GM10847 (cell line): Measurements from ENCODE around the gene ATG16L1.

Experiments
- POLR2A ChIP-seq: IDR thresholded peaks from 2 replicates; pipeline ENCODE4 v1.6.1; 2011; ENCODE audit not compliant: insufficient read length; ENCODE audit errors: extremely low read depth

The ATG16L1 gene

DNA sequence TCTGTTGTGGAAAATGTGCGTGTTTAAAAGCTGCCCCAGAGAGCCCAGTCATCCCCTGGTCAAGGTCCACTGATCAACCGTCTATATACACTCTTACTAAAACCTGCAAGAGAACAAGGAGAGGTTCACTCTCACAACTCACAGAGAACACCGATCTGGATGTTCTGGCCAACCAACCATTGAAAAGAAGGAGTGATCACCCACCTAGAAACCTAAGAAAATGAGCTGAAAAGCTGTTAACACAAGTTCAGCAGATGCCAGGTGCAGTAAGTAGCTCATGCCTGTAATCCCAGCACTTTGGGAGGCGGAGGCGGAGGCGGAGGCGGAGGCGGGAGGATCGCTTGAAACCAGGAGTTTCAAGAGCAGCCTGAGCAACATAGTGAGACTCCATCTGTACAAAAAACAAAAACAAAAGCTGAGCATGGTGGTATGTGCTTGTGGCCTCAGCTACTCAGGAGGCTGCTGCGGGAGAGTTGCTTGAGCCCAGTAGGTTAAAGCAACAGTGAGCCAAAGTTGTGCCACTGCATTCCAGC lies 14.5 kb downstream of the ATG16L1 start:
- no peak for TF ChIP-seq POLR2A

DNA sequence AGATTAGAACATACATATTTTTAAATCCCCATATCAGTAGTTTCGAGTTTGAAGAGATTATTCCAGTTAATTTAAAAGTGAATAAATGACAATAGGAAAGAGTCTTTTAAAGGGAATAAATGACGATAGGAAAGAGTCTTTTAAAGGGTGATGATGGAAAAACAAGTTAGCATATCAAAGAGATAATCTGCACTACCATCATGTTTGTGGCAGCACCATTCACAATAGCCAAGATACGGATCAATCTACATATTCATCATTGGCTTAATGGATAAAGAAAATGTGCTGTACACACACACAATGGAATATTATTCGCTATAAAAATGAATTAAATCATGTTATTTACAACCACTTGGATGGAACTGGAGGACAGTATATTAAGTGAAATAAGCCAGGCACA lies 15.0 kb downstream of the ATG16L1 start:
- no peak for TF ChIP-seq POLR2A

DNA sequence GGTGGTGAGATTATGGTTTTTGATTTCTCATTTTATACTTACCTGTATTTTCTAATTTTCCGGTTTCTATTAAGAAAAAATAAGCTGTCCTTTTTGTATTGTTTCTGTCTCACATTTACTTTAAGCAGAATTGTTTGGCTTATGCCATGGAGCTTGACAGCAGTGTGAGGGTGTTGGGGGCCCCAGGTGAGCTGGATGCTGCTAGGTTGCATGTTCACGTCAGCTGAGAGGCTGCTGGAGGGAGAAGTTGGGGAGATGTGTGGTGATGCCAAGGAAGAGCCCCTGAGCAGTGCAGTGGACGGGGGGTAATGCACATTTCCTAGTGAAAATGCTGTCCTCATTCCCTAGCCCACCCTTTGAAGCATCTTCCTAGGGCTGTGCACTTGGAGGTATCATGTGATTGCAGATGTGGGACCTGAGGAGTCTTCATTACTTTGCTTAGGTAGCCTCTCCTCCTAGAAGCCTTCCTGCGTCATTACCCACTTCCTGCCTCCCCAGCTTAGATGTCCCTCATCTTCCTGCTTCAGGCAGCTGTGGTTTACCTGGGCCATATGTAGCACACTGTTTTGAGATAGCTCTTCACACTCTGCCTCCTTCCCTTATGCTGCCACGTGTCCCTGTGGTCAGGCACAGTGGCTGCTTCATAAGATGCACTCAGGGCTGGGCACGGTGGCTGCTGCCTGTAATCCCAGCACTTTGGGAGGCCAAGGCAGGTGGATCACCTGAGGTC lies 16.2 kb downstream of the ATG16L1 start:
- no peak for TF ChIP-seq POLR2A

DNA sequence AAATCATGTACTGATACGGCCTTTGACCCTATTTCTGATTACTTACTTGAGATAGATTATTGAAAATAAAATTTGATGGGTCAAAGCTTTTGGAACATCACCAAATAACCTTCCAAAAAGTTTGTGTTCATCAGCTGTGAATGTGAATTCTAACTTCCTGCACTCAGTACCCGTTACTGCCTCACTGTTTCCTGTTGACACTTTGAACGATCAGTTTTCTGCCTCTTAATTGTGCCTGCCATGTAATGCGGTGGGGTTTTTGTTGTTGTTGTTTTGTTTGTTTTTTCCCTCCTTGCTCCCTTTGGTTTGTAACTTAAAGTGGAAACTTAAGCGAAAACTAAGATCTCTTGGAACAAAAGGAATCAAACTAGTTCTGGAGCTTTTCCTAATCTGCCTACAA lies 18.9 kb downstream of the ATG16L1 start:
- TF ChIP-seq POLR2A, result no peak

DNA sequence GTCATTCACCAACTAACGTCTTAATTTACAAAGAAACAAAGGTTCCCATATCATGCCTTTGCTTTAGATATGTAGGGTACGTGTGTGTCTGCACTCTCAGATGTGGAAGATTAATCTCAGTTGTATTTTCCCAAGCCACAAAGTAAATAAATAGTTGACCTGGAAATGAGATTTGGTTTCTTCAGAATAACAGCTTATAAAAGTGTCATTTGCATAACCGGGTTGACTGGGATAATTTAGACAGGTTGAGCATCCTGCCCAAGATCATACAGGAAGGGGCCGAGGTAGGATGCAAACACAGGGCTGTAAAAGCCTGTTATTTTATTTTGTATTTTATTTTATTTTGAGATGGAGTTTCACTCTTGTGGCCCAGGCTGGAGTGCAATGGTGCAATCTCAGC lies 19.5 kb downstream of the ATG16L1 start:
- no peak for TF ChIP-seq POLR2A

DNA sequence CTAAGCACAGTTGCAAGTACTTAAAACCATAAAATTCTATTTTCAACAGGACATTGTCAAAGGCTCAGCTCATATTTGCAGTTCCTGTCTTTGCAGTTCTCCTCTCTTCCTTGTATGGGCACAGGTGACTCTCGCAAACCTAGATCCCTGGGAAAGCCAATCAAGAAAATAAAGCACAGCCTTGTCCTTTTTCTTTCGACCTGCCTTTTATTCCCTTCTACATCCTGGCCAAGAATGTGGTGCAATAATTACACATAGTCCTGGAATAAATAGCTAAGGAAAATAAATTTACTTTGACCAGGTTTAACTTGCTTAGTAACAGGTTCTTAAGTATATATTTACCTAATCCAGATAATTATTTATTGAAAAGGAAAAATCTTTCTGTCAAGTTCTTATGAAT lies 20.2 kb downstream of the ATG16L1 start:
- no peak for TF ChIP-seq POLR2A

DNA sequence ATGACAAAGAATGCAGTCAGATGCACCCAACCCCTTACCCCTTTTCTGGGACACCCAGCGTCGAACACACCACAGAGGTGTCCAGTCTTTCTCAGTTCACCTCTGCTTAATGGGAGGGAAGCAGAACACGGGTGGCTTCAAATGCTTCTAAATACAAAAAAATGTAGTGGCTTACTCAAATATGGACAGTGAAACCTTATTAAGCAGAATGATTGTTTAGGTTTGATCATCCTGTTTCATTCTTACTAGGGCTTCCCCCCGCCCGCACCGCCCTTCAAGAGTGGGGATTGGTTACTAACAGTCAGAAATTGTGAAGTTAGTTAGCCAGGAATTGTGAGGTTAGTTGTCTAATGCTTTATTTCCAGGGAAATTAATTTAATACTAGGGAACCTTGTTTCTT lies 21.6 kb downstream of the ATG16L1 start:
- TF ChIP-seq POLR2A, result no peak

DNA sequence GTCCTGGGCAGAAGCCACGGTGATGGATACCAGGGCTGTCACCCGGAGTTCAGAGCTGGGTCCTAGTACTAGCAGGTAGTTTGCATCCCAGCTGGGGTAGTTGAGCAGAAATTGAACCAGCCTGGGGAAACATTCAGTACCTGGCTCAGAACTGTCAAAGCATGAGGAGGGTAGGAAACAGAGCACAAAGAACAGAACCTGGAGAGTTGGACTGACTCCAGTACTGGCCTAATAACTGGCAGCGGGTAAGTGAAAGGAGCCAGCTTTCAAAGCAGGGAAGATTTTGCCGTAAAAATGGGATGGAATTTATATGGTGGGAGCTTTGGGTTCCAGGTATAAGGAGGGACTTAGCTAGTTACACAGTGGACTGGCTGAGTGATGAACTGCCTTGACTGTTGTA lies 23.8 kb downstream of the ATG16L1 start:
- no peak for TF ChIP-seq POLR2A

DNA sequence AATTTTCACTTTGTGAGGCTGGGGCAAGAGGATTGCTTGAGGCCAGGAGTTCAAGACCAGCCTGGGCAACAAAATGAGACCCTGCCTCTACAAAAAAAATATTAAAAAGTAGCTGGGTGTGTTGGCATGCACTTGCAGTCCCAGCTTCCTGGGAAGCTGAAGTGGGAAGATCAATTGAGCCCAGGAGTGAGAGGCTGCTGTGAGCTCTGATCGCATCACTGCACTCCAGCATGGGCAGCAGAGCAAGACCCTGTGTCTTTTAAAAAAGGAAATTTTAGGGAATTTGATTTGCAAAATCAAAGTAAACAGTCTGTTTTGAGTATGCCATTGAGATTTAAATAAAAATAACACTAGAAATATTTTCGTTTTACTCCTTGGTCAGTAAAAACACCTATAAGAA lies 27.4 kb downstream of the ATG16L1 start:
- no peak for TF ChIP-seq POLR2A

DNA sequence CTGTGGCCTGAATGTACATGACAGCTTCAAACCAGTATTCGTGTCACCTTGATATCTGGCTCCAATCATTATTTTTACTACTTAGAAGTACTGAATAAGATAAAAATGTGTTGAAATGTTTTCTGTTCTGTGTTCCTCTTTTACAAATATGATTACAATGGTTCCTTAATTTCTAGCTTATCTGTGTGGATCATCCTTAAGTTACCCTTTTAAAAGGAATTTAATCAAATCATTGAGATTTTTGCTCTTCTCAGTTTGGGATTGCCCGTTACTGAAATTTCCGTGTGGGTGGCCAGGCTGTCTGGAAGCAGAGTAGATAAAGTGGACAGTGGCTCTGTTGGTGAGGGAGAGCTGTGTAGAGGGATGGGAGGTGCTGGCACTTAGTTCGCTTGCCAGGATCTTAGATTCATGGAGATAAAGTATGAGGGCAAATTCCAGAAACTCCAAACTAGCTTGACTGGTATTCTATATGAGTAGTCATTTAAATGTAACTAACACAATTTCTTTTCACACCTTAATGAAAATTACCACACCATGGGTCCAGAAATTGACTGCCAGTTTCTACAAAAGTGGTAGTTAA lies 28.7 kb downstream of the ATG16L1 start:
- no peak for TF ChIP-seq POLR2A

DNA sequence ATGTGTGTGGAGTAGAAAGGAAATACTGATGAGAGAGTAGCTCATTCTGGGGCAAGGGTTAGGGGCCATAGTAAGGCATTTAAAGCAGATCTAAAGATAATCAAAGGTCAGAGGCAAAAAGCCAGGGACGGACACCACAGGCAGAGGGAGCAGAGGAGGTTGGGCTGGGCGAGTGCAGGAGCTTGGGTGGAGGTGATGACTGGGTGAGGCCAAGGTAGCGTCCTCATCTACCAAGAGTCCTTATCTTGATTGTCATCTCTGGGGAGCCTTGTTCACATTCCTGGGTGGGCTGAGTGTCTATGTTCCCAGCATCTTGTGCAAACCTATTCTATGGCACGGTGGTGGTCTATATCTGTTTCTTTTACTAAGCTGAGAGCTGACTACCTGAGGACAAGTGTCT lies 30.1 kb downstream of the ATG16L1 start:
- TF ChIP-seq POLR2A, result no peak

DNA sequence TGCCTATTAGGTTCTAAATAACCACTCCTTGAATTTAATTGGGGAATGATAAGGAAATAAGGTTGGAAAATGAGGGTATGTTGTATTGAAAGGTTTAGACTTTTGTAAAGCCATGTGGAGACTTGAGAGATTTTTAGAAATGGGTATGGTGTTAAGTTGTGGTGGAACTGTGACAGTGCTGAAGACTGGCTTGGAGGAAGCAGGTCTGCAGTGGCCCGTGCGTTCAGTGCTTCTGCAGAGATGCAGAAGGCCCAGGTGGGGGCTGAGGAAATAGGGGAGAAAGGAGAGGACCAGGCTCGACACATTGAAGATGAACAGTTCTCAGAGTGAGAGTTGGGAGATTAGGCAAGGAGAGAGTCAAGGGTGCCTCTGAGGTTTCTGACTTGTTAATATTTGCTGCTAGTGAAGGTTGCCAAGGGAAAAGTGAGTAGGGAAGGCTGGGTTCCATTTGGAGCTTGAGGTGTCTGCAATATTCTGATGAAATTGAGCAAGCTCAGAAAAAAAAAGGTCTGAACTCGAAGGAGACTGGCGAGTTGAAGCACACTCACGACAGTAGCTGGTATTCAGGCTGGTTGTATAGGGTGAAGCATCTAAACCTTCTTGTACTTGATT lies 30.6 kb downstream of the ATG16L1 start:
- no peak for TF ChIP-seq POLR2A

DNA sequence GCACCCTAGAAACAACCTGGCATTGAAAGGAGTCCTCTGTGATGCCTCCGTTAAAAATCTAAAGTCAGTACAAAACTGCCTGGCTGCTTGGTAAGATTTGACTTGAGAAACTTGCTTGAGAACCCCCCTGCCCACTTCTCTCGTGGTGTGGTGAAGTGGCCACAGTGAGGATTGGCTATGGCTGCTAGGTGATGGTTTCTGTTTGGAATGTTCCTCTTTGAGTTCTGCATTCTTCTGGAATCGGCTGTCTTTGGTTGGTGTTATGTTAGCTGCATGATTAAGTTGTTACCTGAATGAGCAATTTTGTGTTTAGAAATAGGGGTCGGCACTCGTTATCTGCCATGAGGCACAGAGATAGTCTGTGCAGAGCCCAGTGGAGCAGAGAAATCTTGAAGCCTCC lies 34.4 kb downstream of the ATG16L1 start:
- no peak for TF ChIP-seq POLR2A

DNA sequence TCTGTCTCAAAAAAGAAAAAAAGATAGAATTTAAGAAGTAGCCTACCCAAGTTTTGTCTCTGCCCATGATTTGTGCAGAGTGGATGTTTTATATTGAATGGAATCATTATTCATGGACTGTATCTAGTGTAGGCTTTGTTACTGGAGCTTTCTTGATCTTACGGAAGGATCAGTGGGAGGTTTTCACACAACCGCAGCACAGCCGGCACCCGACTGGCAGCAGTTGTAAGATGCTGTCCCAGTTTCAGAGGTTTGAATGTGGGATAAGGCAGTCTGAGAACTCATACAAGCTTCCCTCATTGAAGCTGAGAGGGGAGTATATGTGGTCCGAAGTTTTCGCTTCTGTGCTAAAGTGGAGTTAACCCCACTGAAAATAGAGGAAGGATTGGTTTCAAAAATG lies 36.4 kb downstream of the ATG16L1 start:
- no peak for TF ChIP-seq POLR2A

DNA sequence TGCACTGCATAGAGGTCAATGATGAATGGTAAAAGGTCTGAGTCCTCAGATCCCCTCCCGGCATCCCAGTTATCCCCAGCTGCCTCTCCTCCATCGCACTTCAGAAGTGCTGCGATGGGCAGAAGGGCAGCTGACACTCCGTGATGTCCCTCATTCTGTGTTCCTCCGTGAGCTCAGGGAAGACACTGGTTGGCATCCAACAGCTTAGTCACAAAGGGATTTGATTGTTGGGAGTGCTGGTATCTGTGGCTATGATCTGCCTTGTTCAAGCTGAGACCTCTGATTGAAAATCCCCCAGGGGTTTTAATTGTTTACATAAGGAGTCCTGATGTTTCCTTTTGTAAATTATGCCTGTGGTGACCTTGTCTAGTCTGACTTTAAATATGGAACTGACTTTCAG lies 37.2 kb downstream of the ATG16L1 start:
- TF ChIP-seq POLR2A, result no peak

DNA sequence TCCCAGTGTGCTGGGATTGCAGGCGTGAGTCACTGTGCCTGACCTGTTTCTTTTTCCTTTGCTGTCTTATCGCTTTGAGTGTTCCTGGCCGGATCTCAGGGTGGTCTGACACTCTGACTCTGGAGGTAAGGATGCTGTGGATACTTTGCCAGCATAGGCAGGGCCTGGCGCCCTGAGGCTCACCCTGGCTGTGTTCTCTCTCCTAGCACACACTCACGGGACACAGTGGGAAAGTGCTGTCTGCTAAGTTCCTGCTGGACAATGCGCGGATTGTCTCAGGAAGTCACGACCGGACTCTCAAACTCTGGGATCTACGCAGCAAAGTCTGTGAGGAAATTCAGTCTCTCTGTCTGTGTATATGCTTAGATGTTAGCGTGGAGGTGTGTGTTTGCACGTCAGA lies 38.2 kb downstream of the ATG16L1 start:
- TF ChIP-seq POLR2A, result no peak
